Measurements from ENCODE around the gene IFNGR2. TPM values are rescaled to one million over a fixed set of nuclear protein-coding genes. Genes with fewer than 3 reads are reported as not detected.

Gene IFNGR2
- total RNA-seq = 10 to 100 TPM; 20.7 to 22.9 TPM
- 10 to 100 TPM in 1 of 2 donors, 1 to 10 TPM in 1; 8.7 to 24.3 TPM for polyA plus RNA-seq

GRCh38 chr21:33403128-33403785 is at the start of gene IFNGR2:
TSS of gene IFNGR2 (plus strand) at chr21:33403413. CDS start at chr21:33403544, 131 bp downstream.
- Histone ChIP-seq H3K4me1 (ENCODE audit: insufficient read depth, low read length) (peaks cover 31% of the 10 kb centered on the region), H3K27ac (ENCODE audit: low read depth, low read length) (peak within 1 kb of the TSS; percentile 58), H3K27me3 (ENCODE audit: insufficient read depth, low read length) (no peaks in the 10 kb centered on the region), H3K36me3 (ENCODE audit: insufficient read depth, low read length) (no peaks in the 10 kb centered on the region), H3K9me3 (ENCODE audit: control insufficient read depth in 1 of 2, low read length in 2 of 2) (no peaks in the 10 kb centered on the region), H3K4me3 (ENCODE audit: low read length in 2 of 2) (peak within 1 kb of the TSS; percentile 54 to 78)
- Mint-ChIP-seq H3K4me3 (peak within 1 kb of the TSS; percentile 93 to 98 (median 96)), H3K27me3 (peaks cover 0 to 2% of the 10 kb centered on the region in 2 donors), H3K27ac (peak within 1 kb of the TSS; percentile 83 to 98 (median 91)), H3K36me3 (peaks cover 0 to 3% of the 10 kb centered on the region in 2 donors), H3K4me1 (peaks cover 18 to 43% (median 28%) of the 10 kb centered on the region in 4 donors), H3K9me3 (no peaks in the 10 kb centered on the region)
- intact Hi-C loops (cut with micrococcal nuclease) = loop anchor here (1.0 to 2.0 kb wide), 2 partner anchors 18 to 42 kb away; no protein-coding TSS in a partner anchor
- peak in 4 of 5 donors; percentile 31 to 47 (median 40) for DNase-seq
- POLR2A ChIA-PET (ENCODE audit: partially characterized antibody) = interaction anchor here (1.3 to 4.5 kb wide), 7 partner anchors 9 to 206 kb away, joined by 3 to 39 read pairs (median 8); partner anchors contain the start of gene IFNAR1
- CTCF ChIA-PET (ENCODE audit: partially characterized antibody) = interaction anchor here (2.0 to 3.2 kb wide), 2 partner anchors 42 to 43 kb away, joined by 15 to 20 read pairs; no protein-coding TSS in a partner anchor

- peaks cover under 1% of the 10 kb centered on the region for H3K36me3 ChIP-seq (ENCODE audit: insufficient read depth, low read length)
- POLR2A ChIA-PET (ENCODE audit: partially characterized antibody) = no interaction called here
- no peaks in the 10 kb centered on the region for H3K9me3 ChIP-seq (ENCODE audit: control insufficient read depth in 1 of 2, low read length in 2 of 2)
- no peaks in the 10 kb centered on the region for H3K9me3 Mint-ChIP-seq
- CTCF ChIA-PET (ENCODE audit: partially characterized antibody) = interaction anchor here (0.8 to 1.4 kb wide), 3 partner anchors 15 to 156 kb away, joined by 3 to 5 read pairs (median 4); partner anchors contain the start of gene IFNAR1
- H3K4me3 Mint-ChIP-seq = peak overlapping the region in 1 of 8 donors; percentile 27
- intact Hi-C loops (cut with micrococcal nuclease) = no loop called here
- peak overlapping the region in 4 of 7 donors; percentile 46 to 67 (median 52) for H3K27ac Mint-ChIP-seq
- H3K27ac ChIP-seq (ENCODE audit: low read depth, low read length) = no peak overlapping the region
- peaks cover 3% of the 10 kb centered on the region for H3K4me1 ChIP-seq (ENCODE audit: insufficient read depth, low read length)
- peaks cover 9 to 15% (median 12%) of the 10 kb centered on the region in 4 donors for H3K4me1 Mint-ChIP-seq
- no peak for DNase-seq
- H3K27me3 Mint-ChIP-seq = no peaks in the 10 kb centered on the region
- H3K27me3 ChIP-seq (ENCODE audit: insufficient read depth, low read length) = no peaks in the 10 kb centered on the region
- H3K4me3 ChIP-seq (ENCODE audit: low read length in 2 of 2) = no peak overlapping the region
- peaks cover 24 to 47% of the 10 kb centered on the region in 2 donors for H3K36me3 Mint-ChIP-seq
These were observed 47.9 kb upstream of the IFNGR2 start for GRCh38 chr21:33355355-33355754.

GRCh38 chr21:33355996-33356395 is 47.2 kb upstream of the IFNGR2 start:
- Mint-ChIP-seq H3K9me3 (no peaks in the 10 kb centered on the region), H3K27me3 (no peaks in the 10 kb centered on the region), H3K4me3 (no peak overlapping the region), H3K4me1 (peaks cover 9 to 14% (median 12%) of the 10 kb centered on the region in 4 donors), H3K36me3 (peaks cover 20 to 43% of the 10 kb centered on the region in 2 donors), H3K27ac (peak overlapping the region in 2 of 7 donors; percentile 10 to 67)
- H3K4me3 ChIP-seq (ENCODE audit: low read length in 2 of 2) = no peak overlapping the region
- intact Hi-C loops (cut with micrococcal nuclease) = no loop called here
- no peaks in the 10 kb centered on the region for H3K9me3 ChIP-seq (ENCODE audit: control insufficient read depth in 1 of 2, low read length in 2 of 2)
- ChIA-PET POLR2A (ENCODE audit: partially characterized antibody) (no interaction called here), CTCF (ENCODE audit: partially characterized antibody) (interaction anchor here (0.9 to 1.4 kb wide), 3 partner anchors 12 to 89 kb away, joined by 3 to 5 read pairs (median 4); no protein-coding TSS in a partner anchor)
- peaks cover 6% of the 10 kb centered on the region for H3K4me1 ChIP-seq (ENCODE audit: insufficient read depth, low read length)
- no peak for DNase-seq
- no peaks in the 10 kb centered on the region for H3K27me3 ChIP-seq (ENCODE audit: insufficient read depth, low read length)
- H3K36me3 ChIP-seq (ENCODE audit: insufficient read depth, low read length) = no peaks in the 10 kb centered on the region
- no peak overlapping the region for H3K27ac ChIP-seq (ENCODE audit: low read depth, low read length)

GRCh38 chr21:33357177-33357576 is 46.0 kb upstream of the IFNGR2 start:
- CTCF ChIA-PET (ENCODE audit: partially characterized antibody) = interaction anchor here (0.6 to 1.2 kb wide), 2 partner anchors 10 to 87 kb away, joined by 3 to 5 read pairs; no protein-coding TSS in a partner anchor
- no peaks in the 10 kb centered on the region for H3K27me3 ChIP-seq (ENCODE audit: insufficient read depth, low read length)
- no peak overlapping the region for H3K4me3 Mint-ChIP-seq
- no peaks in the 10 kb centered on the region for H3K36me3 ChIP-seq (ENCODE audit: insufficient read depth, low read length)
- H3K27ac Mint-ChIP-seq = peak overlapping the region in 1 of 7 donors; percentile 22
- no peaks in the 10 kb centered on the region for H3K27me3 Mint-ChIP-seq
- no peak overlapping the region for H3K4me3 ChIP-seq (ENCODE audit: low read length in 2 of 2)
- H3K4me1 ChIP-seq (ENCODE audit: insufficient read depth, low read length) = peaks cover 14% of the 10 kb centered on the region
- DNase-seq = no peak
- H3K9me3 ChIP-seq (ENCODE audit: control insufficient read depth in 1 of 2, low read length in 2 of 2) = no peaks in the 10 kb centered on the region
- peaks cover 16 to 20% (median 19%) of the 10 kb centered on the region in 4 donors for H3K4me1 Mint-ChIP-seq
- intact Hi-C loops (cut with micrococcal nuclease) = no loop called here
- POLR2A ChIA-PET (ENCODE audit: partially characterized antibody) = no interaction called here
- H3K9me3 Mint-ChIP-seq = peaks cover 0 to 3% (median 0%) of the 10 kb centered on the region in 8 donors
- H3K36me3 Mint-ChIP-seq = peaks cover 17 to 41% of the 10 kb centered on the region in 2 donors
- H3K27ac ChIP-seq (ENCODE audit: low read depth, low read length) = no peak overlapping the region

GRCh38 chr21:33359446-33359845 is 43.8 kb upstream of the IFNGR2 start:
- no peak overlapping the region for H3K4me3 Mint-ChIP-seq
- H3K9me3 Mint-ChIP-seq = peaks cover 0 to 3% (median 0%) of the 10 kb centered on the region in 8 donors
- ChIA-PET POLR2A (ENCODE audit: partially characterized antibody) (interaction anchor here (4.7 to 5.3 kb wide), 2 partner anchors 21 to 33 kb away, joined by 62 to 114 read pairs; partner anchors contain the start of gene IFNAR1), CTCF (ENCODE audit: partially characterized antibody) (interaction anchor here (0.9 to 5.5 kb wide), 10 partner anchors 12 to 162 kb away, joined by 4 to 90 read pairs (median 20); partner anchors contain the start of genes IFNAR1 and IFNGR2)
- H3K36me3 Mint-ChIP-seq = peaks cover 14 to 34% of the 10 kb centered on the region in 2 donors
- H3K4me1 Mint-ChIP-seq = peaks cover 17 to 27% (median 24%) of the 10 kb centered on the region in 4 donors
- H3K9me3 ChIP-seq (ENCODE audit: control insufficient read depth in 1 of 2, low read length in 2 of 2) = no peaks in the 10 kb centered on the region
- no peak overlapping the region for H3K27ac ChIP-seq (ENCODE audit: low read depth, low read length)
- H3K36me3 ChIP-seq (ENCODE audit: insufficient read depth, low read length) = no peaks in the 10 kb centered on the region
- peaks cover 21% of the 10 kb centered on the region for H3K4me1 ChIP-seq (ENCODE audit: insufficient read depth, low read length)
- H3K4me3 ChIP-seq (ENCODE audit: low read length in 2 of 2) = no peak overlapping the region
- intact Hi-C loops (cut with micrococcal nuclease) = no loop called here
- H3K27ac Mint-ChIP-seq = peak overlapping the region in 1 of 7 donors; percentile 50
- H3K27me3 ChIP-seq (ENCODE audit: insufficient read depth, low read length) = no peaks in the 10 kb centered on the region
- H3K27me3 Mint-ChIP-seq = no peaks in the 10 kb centered on the region
- DNase-seq = no peak

GRCh38 chr21:33360281-33360680 is 42.9 kb upstream of the IFNGR2 start:
- Mint-ChIP-seq H3K27me3 (no peaks in the 10 kb centered on the region), H3K36me3 (peaks cover 12 to 28% of the 10 kb centered on the region in 2 donors), H3K4me3 (no peak overlapping the region), H3K4me1 (peaks cover 13 to 25% (median 20%) of the 10 kb centered on the region in 4 donors), H3K9me3 (peaks cover 0 to 3% (median 0%) of the 10 kb centered on the region in 8 donors), H3K27ac (peak overlapping the region in 1 of 7 donors; percentile 94)
- intact Hi-C loops (cut with micrococcal nuclease) = loop anchor here (2.0 to 5.0 kb wide), 2 partner anchors 15 to 93 kb away; partner anchors contain the start of gene IL10RB
- no peak for DNase-seq
- H3K27ac ChIP-seq (ENCODE audit: low read depth, low read length) = no peak overlapping the region
- no peaks in the 10 kb centered on the region for H3K36me3 ChIP-seq (ENCODE audit: insufficient read depth, low read length)
- POLR2A ChIA-PET (ENCODE audit: partially characterized antibody) = interaction anchor here (1.6 to 5.3 kb wide), 7 partner anchors 9 to 160 kb away, joined by 6 to 114 read pairs (median 25); partner anchors contain the start of genes DNAJC28, IFNAR1 and IL10RB
- CTCF ChIA-PET (ENCODE audit: partially characterized antibody) = interaction anchor here (1.4 to 5.5 kb wide), 26 partner anchors 9 to 185 kb away, joined by 4 to 90 read pairs (median 18); partner anchors contain the start of genes IFNAR1, IFNGR2, IL10RB and TMEM50B
- no peak overlapping the region for H3K4me3 ChIP-seq (ENCODE audit: low read length in 2 of 2)
- H3K4me1 ChIP-seq (ENCODE audit: insufficient read depth, low read length) = peaks cover 21% of the 10 kb centered on the region
- no peaks in the 10 kb centered on the region for H3K9me3 ChIP-seq (ENCODE audit: control insufficient read depth in 1 of 2, low read length in 2 of 2)
- no peaks in the 10 kb centered on the region for H3K27me3 ChIP-seq (ENCODE audit: insufficient read depth, low read length)

All from CD4-positive, alpha-beta memory T cell (primary cell).